Karpas-422 (cell line): ENCODE measurements around the gene CYBRD1. TPM values are rescaled to one million over a fixed set of nuclear protein-coding genes. Genes with fewer than 3 reads are reported as not detected.
"Not testable (repeated sequence)": the region's sequence is repeated elsewhere in the genome, so short reads cannot be mapped to it uniquely, and the experiment has no call there.

Experiments used
- DNase-seq: peaks from one replicate; pipeline ENCODE4 v3.0.0-alpha.2; 2015
- H2AFZ ChIP-seq: fragments of 200-600 bp; sonication (generic); 2 replicates; pipeline ENCODE4 v1.6.1; 2014; ENCODE audit warnings: antibody characterized with exemption, low read length, mixed read lengths
- H3K27ac ChIP-seq: fragments of 200-600 bp; sonication (generic); 2 replicates; pipeline ENCODE4 v1.5.1; 2014; ENCODE audit warnings: mild to moderate bottlenecking, low read length, moderate library complexity
- H3K27me3 ChIP-seq: fragments of 200-600 bp; sonication (generic); 2 replicates; pipeline ENCODE4 v1.6.1; 2014; ENCODE audit warnings: low read length, mixed read lengths
- H3K36me3 ChIP-seq: fragments of 200-600 bp; sonication (generic); 2 replicates; pipeline ENCODE4 v1.6.1; 2014; ENCODE audit warnings: low read length, mixed read lengths; ENCODE audit not compliant: insufficient read depth
- H3K4me1 ChIP-seq: fragments of 200-600 bp; sonication (generic); 2 replicates; pipeline ENCODE4 v1.6.1; 2014; ENCODE audit warnings: mild to moderate bottlenecking, low read length, mixed read lengths
- H3K4me2 ChIP-seq: fragments of 200-600 bp; sonication (generic); 2 replicates; pipeline ENCODE4 v1.6.1; 2014; ENCODE audit warnings: low read length, low read depth, mild to moderate bottlenecking; ENCODE audit not compliant: poor library complexity, severe bottlenecking
- H3K4me3 ChIP-seq: fragments of 200-600 bp; sonication (generic); 2 replicates; pipeline ENCODE4 v1.5.1; 2014; ENCODE audit warnings: mild to moderate bottlenecking, antibody characterized with exemption, low read length, mixed read lengths
- H3K79me2 ChIP-seq: fragments of 200-600 bp; sonication (generic); 2 replicates; pipeline ENCODE4 v1.6.1; 2014; ENCODE audit warnings: mild to moderate bottlenecking, low read length, mixed read lengths
- H3K9ac ChIP-seq: fragments of 200-600 bp; sonication (generic); 2 replicates; pipeline ENCODE4 v1.6.0; 2014; ENCODE audit warnings: low read length
- H3K9me2 ChIP-seq: fragments of 200-600 bp; sonication (generic), shearing (Covaris generic); replicated peaks from 2 replicates; pipeline ENCODE4 v1.6.0; 2014; ENCODE audit warnings: mild to moderate bottlenecking, low read length, moderate library complexity; ENCODE audit not compliant: insufficient read depth
- H3K9me3 ChIP-seq: fragments of 300-700, 200-600 bp; sonication (generic); 2 replicates; pipeline ENCODE4 v1.6.1; 2014; ENCODE audit warnings: low read length, mixed read lengths
- H4K20me1 ChIP-seq: fragments of 200-600 bp; sonication (generic); 2 replicates; pipeline ENCODE4 v1.6.1; 2014; ENCODE audit warnings: mild to moderate bottlenecking, antibody characterized with exemption, low read length, low read depth; ENCODE audit not compliant: insufficient read depth
- total RNA-seq: library from RNA; depleted of rRNA; stranded (reverse); fragments of >200 nt; shearing (Covaris generic); gene quantifications from 2 replicates; pipeline ENCODE4 v1.2.3, GENCODE V29; 2014; ENCODE audit warnings: low replicate concordance

The CYBRD1 gene
- total RNA-seq, 1 experiment from 2014 or later, result not detected

DNA sequence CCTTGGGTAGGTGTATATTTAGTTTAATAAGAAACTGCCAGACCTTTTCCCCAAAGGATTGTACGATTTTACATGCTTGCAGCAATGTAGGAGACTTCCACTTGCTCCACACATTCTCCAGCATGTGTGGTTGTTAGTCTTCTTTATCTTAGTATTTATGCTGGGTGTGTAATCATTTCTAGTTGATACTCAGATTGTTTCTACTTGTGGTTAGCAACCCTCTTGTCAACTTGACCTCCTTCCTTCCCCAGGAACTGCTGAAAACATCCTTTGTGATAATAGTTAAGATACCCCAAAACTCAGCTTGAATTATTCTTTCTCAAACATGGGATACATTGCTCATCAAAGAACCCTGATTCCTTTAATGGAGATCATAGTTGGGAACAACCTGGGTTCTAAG is 37.2 kb upstream of the CYBRD1 start:
- no peaks in the 10 kb centered on the region for H3K9me2 ChIP-seq
- H3K27ac ChIP-seq, result no peak overlapping the region
- no peaks in the 10 kb centered on the region for H3K79me2 ChIP-seq
- H3K4me1 ChIP-seq, result no peaks in the 10 kb centered on the region
- H3K9ac ChIP-seq, result no peak overlapping the region
- no peaks in the 10 kb centered on the region for H3K27me3 ChIP-seq
- no peak for DNase-seq
- no peak overlapping the region for H3K4me3 ChIP-seq
- H2AFZ ChIP-seq, result no peak overlapping the region
- H3K9me3 ChIP-seq, result no peaks in the 10 kb centered on the region
- H3K4me2 ChIP-seq, result no peak overlapping the region
- H3K36me3 ChIP-seq, result peaks cover 11% of the 10 kb centered on the region; the same call in 1 of the 2 replicates
- no peaks in the 10 kb centered on the region for H4K20me1 ChIP-seq

- no peak for DNase-seq
- no peak overlapping the region for H2AFZ ChIP-seq
- no peaks in the 10 kb centered on the region for H4K20me1 ChIP-seq
- no peaks in the 10 kb centered on the region for H3K79me2 ChIP-seq
- no peaks in the 10 kb centered on the region for H3K36me3 ChIP-seq
- no peaks in the 10 kb centered on the region for H3K4me1 ChIP-seq
- no peaks in the 10 kb centered on the region for H3K9me3 ChIP-seq
- H3K4me2 ChIP-seq, result no peak overlapping the region
- no peaks in the 10 kb centered on the region for H3K9me2 ChIP-seq
- H3K4me3 ChIP-seq, result no peak overlapping the region
- no peak overlapping the region for H3K27ac ChIP-seq
- no peaks in the 10 kb centered on the region for H3K27me3 ChIP-seq
- H3K9ac ChIP-seq, result no peak overlapping the region
Observed at GRCh38 chr2:171487201-171487600, 35.1 kb upstream of the CYBRD1 start.

GRCh38 chr2:171487803-171488259 is 34.4 kb upstream of the CYBRD1 start:
- no peaks in the 10 kb centered on the region for H3K9me2 ChIP-seq
- H3K9me3 ChIP-seq, result no peaks in the 10 kb centered on the region
- H3K27ac ChIP-seq, result no peak overlapping the region
- no peak overlapping the region for H3K9ac ChIP-seq
- no peaks in the 10 kb centered on the region for H3K36me3 ChIP-seq
- no peaks in the 10 kb centered on the region for H4K20me1 ChIP-seq
- H3K79me2 ChIP-seq, result no peaks in the 10 kb centered on the region
- H3K4me2 ChIP-seq, result no peak overlapping the region
- no peak overlapping the region for H2AFZ ChIP-seq
- H3K4me1 ChIP-seq, result no peaks in the 10 kb centered on the region
- H3K4me3 ChIP-seq, result no peak overlapping the region
- DNase-seq, result no peak
- no peaks in the 10 kb centered on the region for H3K27me3 ChIP-seq

GRCh38 chr2:171490577-171490976 is 31.7 kb upstream of the CYBRD1 start:
- no peaks in the 10 kb centered on the region for H3K27me3 ChIP-seq
- H3K9me3 ChIP-seq, result no peaks in the 10 kb centered on the region
- H2AFZ ChIP-seq, result no peak overlapping the region
- DNase-seq, result no peak
- H3K4me2 ChIP-seq, result no peak overlapping the region
- no peaks in the 10 kb centered on the region for H3K4me1 ChIP-seq
- no peaks in the 10 kb centered on the region for H3K79me2 ChIP-seq
- H3K27ac ChIP-seq, result no peak overlapping the region
- H3K9me2 ChIP-seq, result no peaks in the 10 kb centered on the region
- H3K4me3 ChIP-seq, result no peak overlapping the region
- no peak overlapping the region for H3K9ac ChIP-seq
- H4K20me1 ChIP-seq, result no peaks in the 10 kb centered on the region
- no peaks in the 10 kb centered on the region for H3K36me3 ChIP-seq

- no peak overlapping the region for H2AFZ ChIP-seq
- no peaks in the 10 kb centered on the region for H3K27me3 ChIP-seq
- no peak overlapping the region for H3K4me3 ChIP-seq
- no peaks in the 10 kb centered on the region for H3K9me3 ChIP-seq
- DNase-seq, result no peak
- H3K27ac ChIP-seq, result no peak overlapping the region
- no peaks in the 10 kb centered on the region for H3K4me1 ChIP-seq
- H3K79me2 ChIP-seq, result no peaks in the 10 kb centered on the region
- H3K4me2 ChIP-seq, result no peak overlapping the region
- no peaks in the 10 kb centered on the region for H3K9me2 ChIP-seq
- H3K36me3 ChIP-seq, result no peaks in the 10 kb centered on the region
- no peaks in the 10 kb centered on the region for H4K20me1 ChIP-seq
- H3K9ac ChIP-seq, result no peak overlapping the region
Observed at GRCh38 chr2:171491292-171491691, 31.0 kb upstream of the CYBRD1 start.

DNA sequence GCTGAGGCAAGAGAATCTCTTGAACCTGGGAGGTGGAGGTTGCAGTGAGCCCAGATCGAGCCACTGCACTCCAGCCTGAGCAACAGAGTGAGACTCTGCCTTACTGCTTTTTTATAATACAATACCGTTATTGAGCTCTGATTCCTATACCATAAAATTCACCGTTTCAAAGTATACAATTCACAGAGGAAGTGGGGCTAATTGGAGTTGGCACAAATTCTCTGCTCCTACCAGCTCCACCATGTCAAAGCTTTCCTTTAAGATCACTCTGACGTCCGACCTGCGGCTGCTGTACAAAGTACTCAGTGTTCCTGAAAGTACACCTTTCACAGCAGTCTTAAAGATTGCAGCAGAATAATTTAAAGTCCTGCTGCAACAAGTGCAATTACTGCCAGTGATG is 29.6 kb upstream of the CYBRD1 start:
- no peak overlapping the region for H3K4me3 ChIP-seq
- no peaks in the 10 kb centered on the region for H3K27me3 ChIP-seq
- H3K9me3 ChIP-seq, result no peaks in the 10 kb centered on the region
- no peaks in the 10 kb centered on the region for H3K36me3 ChIP-seq
- H4K20me1 ChIP-seq, result no peaks in the 10 kb centered on the region
- H3K79me2 ChIP-seq, result no peaks in the 10 kb centered on the region
- H3K4me2 ChIP-seq, result no peak overlapping the region
- H3K27ac ChIP-seq, result no peak overlapping the region
- DNase-seq, result no peak
- no peak overlapping the region for H2AFZ ChIP-seq
- no peaks in the 10 kb centered on the region for H3K9me2 ChIP-seq
- no peaks in the 10 kb centered on the region for H3K4me1 ChIP-seq
- H3K9ac ChIP-seq, result no peak overlapping the region

- not testable (repeated sequence) for H4K20me1 ChIP-seq, H2AFZ ChIP-seq, H3K9ac ChIP-seq, H3K36me3 ChIP-seq, H3K4me3 ChIP-seq, DNase-seq, H3K9me3 ChIP-seq, H3K4me1 ChIP-seq, H3K27ac ChIP-seq, H3K4me2 ChIP-seq, H3K79me2 ChIP-seq, H3K9me2 ChIP-seq, H3K27me3 ChIP-seq
Observed at GRCh38 chr2:171497664-171498063, 24.6 kb upstream of the CYBRD1 start.

DNA sequence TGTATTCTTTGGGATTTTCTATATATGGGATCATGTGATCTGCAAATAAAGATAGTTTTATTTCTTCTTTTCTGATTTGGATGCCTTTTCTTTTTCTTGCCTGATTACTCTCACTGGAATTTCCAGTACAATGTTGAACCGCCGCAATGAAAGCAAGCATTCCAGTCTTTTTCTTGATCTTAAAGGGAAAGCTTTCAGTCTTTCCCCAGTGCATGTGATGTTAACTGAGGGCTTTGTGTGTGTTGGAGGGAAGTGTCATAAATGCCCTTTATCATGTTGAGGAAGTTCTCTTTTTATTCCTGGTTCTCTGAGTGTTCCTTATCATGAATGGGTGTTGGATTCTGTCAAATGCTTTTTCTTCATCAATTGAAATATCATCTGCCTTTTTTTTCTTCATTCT is 16.9 kb upstream of the CYBRD1 start:
- Histone ChIP-seq H3K4me3 (no peak overlapping the region), H2AFZ (no peak overlapping the region), H3K4me2 (no peak overlapping the region), H3K9me2 (no peaks in the 10 kb centered on the region), H3K36me3 (no peaks in the 10 kb centered on the region), H4K20me1 (no peaks in the 10 kb centered on the region), H3K9me3 (no peaks in the 10 kb centered on the region), H3K27ac (no peak overlapping the region), H3K27me3 (no peaks in the 10 kb centered on the region), H3K4me1 (peaks cover 9% of the 10 kb centered on the region), H3K79me2 (no peaks in the 10 kb centered on the region), H3K9ac (no peak overlapping the region)
- no peak for DNase-seq
